ENCODE data around the gene MED16.

- no peak for TF ChIP-seq EZH2 (IDR thresholded peaks at IDR 0.05; ENCODE audit: insufficient read depth, low read length)
- TF ChIP-seq CTCF (IDR thresholded peaks at IDR 0.05; ENCODE audit: insufficient read depth, low read depth, low read length) = no peak
Measured at GRCh38 chr19:853014-853585, 39.9 kb downstream of the MED16 start.

All from astrocyte (in vitro differentiated cells and primary cell).